Measurements from ENCODE around the gene LINGO4.

LINGO4 gene

GRCh38 chr1:151838222-151839081 lies 33.2 kb upstream of the LINGO4 start:
- Histone ChIP-seq H3K4me3 (ENCODE audit: low read depth, low read length) (peak overlapping the region; percentile 15), H3K36me3 (replicated peaks) (no peaks in the 10 kb centered on the region), H3K27me3 (replicated peaks) (peaks cover 11% of the 10 kb centered on the region), H3K27ac (no peak overlapping the region)
- in situ Hi-C loops (cut with HindIII; ENCODE audit: low pct_ligation_motif_present, low sequenced_read_pairs): no loop called here
- DNase-seq: no peak
- TF ChIP-seq CTCF (IDR thresholded peaks at IDR 0.05; ENCODE audit: low read depth, low read length, missing control alignments): no peak

GRCh38 chr1:151837884-151838221 lies 32.6 kb upstream of the LINGO4 start:
- Histone ChIP-seq H3K36me3 (replicated peaks) (no peaks in the 10 kb centered on the region), H3K27me3 (replicated peaks) (peaks cover 11% of the 10 kb centered on the region), H3K27ac (no peak overlapping the region), H3K4me3 (ENCODE audit: low read depth, low read length) (no peak overlapping the region)
- no peak for TF ChIP-seq CTCF (IDR thresholded peaks at IDR 0.05; ENCODE audit: low read depth, low read length, missing control alignments)
- no peak for DNase-seq
- in situ Hi-C loops (cut with HindIII; ENCODE audit: low pct_ligation_motif_present, low sequenced_read_pairs): no loop called here

- Histone ChIP-seq H3K27me3 (replicated peaks) (peaks cover 11% of the 10 kb centered on the region), H3K4me3 (ENCODE audit: low read depth, low read length) (no peak overlapping the region), H3K27ac (no peak overlapping the region), H3K36me3 (replicated peaks) (no peaks in the 10 kb centered on the region)
- no peak for TF ChIP-seq CTCF (IDR thresholded peaks at IDR 0.05; ENCODE audit: low read depth, low read length, missing control alignments)
- DNase-seq: no peak
- in situ Hi-C loops (cut with HindIII; ENCODE audit: low pct_ligation_motif_present, low sequenced_read_pairs): no loop called here
Observed at GRCh38 chr1:151837197-151837596, 32.0 kb upstream of the LINGO4 start.

- TF ChIP-seq CTCF (IDR thresholded peaks at IDR 0.05; ENCODE audit: low read depth, low read length, missing control alignments): no peak
- Histone ChIP-seq H3K27me3 (replicated peaks) (peaks cover 11% of the 10 kb centered on the region), H3K27ac (no peak overlapping the region), H3K36me3 (replicated peaks) (no peaks in the 10 kb centered on the region), H3K4me3 (ENCODE audit: low read depth, low read length) (no peak overlapping the region)
- DNase-seq: no peak
- in situ Hi-C loops (cut with HindIII; ENCODE audit: low pct_ligation_motif_present, low sequenced_read_pairs): no loop called here
Observed at GRCh38 chr1:151835596-151835995, 30.4 kb upstream of the LINGO4 start.

- DNase-seq: no peak
- TF ChIP-seq CTCF (IDR thresholded peaks at IDR 0.05; ENCODE audit: low read depth, low read length, missing control alignments): no peak
- Histone ChIP-seq H3K27me3 (replicated peaks) (peaks cover 11% of the 10 kb centered on the region), H3K4me3 (ENCODE audit: low read depth, low read length) (no peak overlapping the region), H3K36me3 (replicated peaks) (no peaks in the 10 kb centered on the region), H3K27ac (no peak overlapping the region)
- in situ Hi-C loops (cut with HindIII; ENCODE audit: low pct_ligation_motif_present, low sequenced_read_pairs): no loop called here
Observed at GRCh38 chr1:151834239-151834638, 29.0 kb upstream of the LINGO4 start.

Data from brain microvascular endothelial cell (primary cell).